Measurements from ENCODE around the gene KCNQ5.

DNA sequence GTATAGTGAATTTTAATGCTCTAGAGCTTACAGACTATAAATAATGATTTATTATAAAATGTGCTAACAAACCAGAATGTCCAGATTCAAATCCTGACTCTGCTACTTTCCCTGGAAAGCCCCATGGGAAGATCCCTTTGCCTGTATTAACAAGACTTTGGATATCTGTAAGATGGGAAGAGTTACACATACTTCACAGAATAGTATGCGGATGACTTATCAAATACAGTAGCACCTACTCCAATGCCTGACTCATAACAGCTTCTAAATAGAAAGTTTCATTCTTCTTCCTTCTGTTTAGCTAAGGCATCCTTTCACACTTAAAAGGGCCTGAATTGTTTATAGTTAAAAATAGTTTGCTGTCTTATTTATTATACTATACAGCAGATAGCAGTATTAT, 166.3 kb downstream of the KCNQ5 start:
- TF ChIP-seq, protein P1, sequence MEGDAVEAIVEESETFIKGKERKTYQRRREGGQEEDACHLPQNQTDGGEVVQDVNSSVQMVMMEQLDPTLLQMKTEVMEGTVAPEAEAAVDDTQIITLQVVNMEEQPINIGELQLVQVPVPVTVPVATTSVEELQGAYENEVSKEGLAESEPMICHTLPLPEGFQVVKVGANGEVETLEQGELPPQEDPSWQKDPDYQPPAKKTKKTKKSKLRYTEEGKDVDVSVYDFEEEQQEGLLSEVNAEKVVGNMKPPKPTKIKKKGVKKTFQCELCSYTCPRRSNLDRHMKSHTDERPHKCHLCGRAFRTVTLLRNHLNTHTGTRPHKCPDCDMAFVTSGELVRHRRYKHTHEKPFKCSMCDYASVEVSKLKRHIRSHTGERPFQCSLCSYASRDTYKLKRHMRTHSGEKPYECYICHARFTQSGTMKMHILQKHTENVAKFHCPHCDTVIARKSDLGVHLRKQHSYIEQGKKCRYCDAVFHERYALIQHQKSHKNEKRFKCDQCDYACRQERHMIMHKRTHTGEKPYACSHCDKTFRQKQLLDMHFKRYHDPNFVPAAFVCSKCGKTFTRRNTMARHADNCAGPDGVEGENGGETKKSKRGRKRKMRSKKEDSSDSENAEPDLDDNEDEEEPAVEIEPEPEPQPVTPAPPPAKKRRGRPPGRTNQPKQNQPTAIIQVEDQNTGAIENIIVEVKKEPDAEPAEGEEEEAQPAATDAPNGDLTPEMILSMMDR (IDR thresholded peaks at IDR 0.05): no peak
- no peak for TF ChIP-seq POLR2A (IDR thresholded peaks at IDR 0.05)
